Neuronal stem cell (in vitro differentiated cells): Measurements from ENCODE around the gene TAB2.

Source experiments
- DNase-seq: peaks from one replicate; pipeline ENCODE4 v3.0.0-alpha.2; 2013; ENCODE audit warnings: low spot score
- H2AFZ ChIP-seq: one replicate; pipeline ENCODE4 v1.6.1; 2013; ENCODE audit warnings: mild to moderate bottlenecking, low read length, inconsistent platforms
- H2AK5ac ChIP-seq: 2 replicates; pipeline ENCODE4 v1.6.1; 2013; ENCODE audit warnings: low read depth, mild to moderate bottlenecking, inconsistent platforms, low read length, moderate library complexity, mixed read lengths
- H2BK120ac ChIP-seq: 2 replicates; pipeline ENCODE4 v1.6.1; 2013; ENCODE audit warnings: low read depth, mild to moderate bottlenecking, inconsistent platforms, low read length, moderate library complexity, mixed read lengths
- H2BK12ac ChIP-seq: one replicate; pipeline ENCODE4 v1.6.1; 2013; ENCODE audit warnings: low read length, inconsistent platforms
- H2BK15ac ChIP-seq: 2 replicates; pipeline ENCODE4 v1.6.1; 2013; ENCODE audit warnings: mild to moderate bottlenecking, low read length, inconsistent platforms, mixed read lengths
- H2BK5ac ChIP-seq: one replicate; pipeline ENCODE4 v1.6.1; 2013; ENCODE audit warnings: inconsistent platforms, mild to moderate bottlenecking, low read length, moderate library complexity
- H3K14ac ChIP-seq: one replicate; pipeline ENCODE4 v1.6.1; 2013; ENCODE audit warnings: low read length, inconsistent platforms
- H3K18ac ChIP-seq: 2 replicates; pipeline ENCODE4 v1.6.1; 2013; ENCODE audit warnings: low read length, inconsistent platforms
- H3K23ac ChIP-seq: 2 replicates; pipeline ENCODE4 v1.6.1; 2013; ENCODE audit warnings: low read depth, mild to moderate bottlenecking, mixed read lengths, low read length, inconsistent platforms; ENCODE audit not compliant: poor library complexity
- H3K27ac ChIP-seq: replicated peaks from 3 replicates; pipeline ENCODE4 v1.5.1; 2013; ENCODE audit warnings: low read length, inconsistent platforms
- H3K27me3 ChIP-seq, 3 experiments: 2 replicates each; pipeline ENCODE4 v1.6.1; 2013; ENCODE audit warnings: low read length in 3 of 3, mild to moderate bottlenecking in 2 of 3, inconsistent platforms in 1 of 3, low read depth in 1 of 3, mixed read lengths in 1 of 3, moderate library complexity in 1 of 3; ENCODE audit not compliant: control insufficient read depth in 3 of 3, insufficient read depth in 3 of 3
- H3K36me3 ChIP-seq, 2 donors: replicated peaks in 1 of 2; 2 replicates each; pipeline ENCODE4 v1.6.1; 2013; ENCODE audit warnings: low read length in 2 of 2; ENCODE audit not compliant: control insufficient read depth in 2 of 2, insufficient read depth in 2 of 2
- H3K4ac ChIP-seq: 2 replicates; pipeline ENCODE4 v1.6.1; 2013; ENCODE audit warnings: inconsistent platforms, mild to moderate bottlenecking, low read length, moderate library complexity
- H3K4me1 ChIP-seq, 2 donors: 1 replicate in 1 of 2; 2 replicates in 1 of 2; pipeline ENCODE4 v1.6.1; 2013; ENCODE audit warnings: low read length in 2 of 2, low read depth in 1 of 2; ENCODE audit not compliant: control insufficient read depth in 2 of 2, insufficient read depth in 1 of 2
- H3K4me2 ChIP-seq: one replicate; pipeline ENCODE4 v1.6.1; 2013; ENCODE audit warnings: mild to moderate bottlenecking, low read length, inconsistent platforms; ENCODE audit not compliant: insufficient read depth, poor library complexity, severe bottlenecking
- H3K4me3 ChIP-seq, 2 donors: 2 replicates each; pipeline ENCODE4 v1.5.1; 2013; ENCODE audit warnings: low read length in 2 of 2, mild to moderate bottlenecking in 2 of 2, inconsistent platforms in 1 of 2, moderate library complexity in 1 of 2
- H3K79me1 ChIP-seq: one replicate; pipeline ENCODE4 v1.6.1; 2013; ENCODE audit warnings: low read depth, mild to moderate bottlenecking, inconsistent platforms, low read length, moderate library complexity
- H3K9ac ChIP-seq: one replicate; pipeline ENCODE4 v1.6.1; 2013; ENCODE audit warnings: mild to moderate bottlenecking, low read depth, low read length, inconsistent platforms; ENCODE audit not compliant: poor library complexity
- H3K9me3 ChIP-seq, 2 donors: replicated peaks in 1 of 2; 2 replicates each; pipeline versions ENCODE3 to v1.6.1; 2013; ENCODE audit warnings: low read length in 2 of 2, mild to moderate bottlenecking in 2 of 2, inconsistent platforms in 1 of 2, low read depth in 1 of 2, mixed read lengths in 1 of 2, moderate library complexity in 1 of 2; ENCODE audit not compliant: control insufficient read depth in 2 of 2, insufficient read depth in 1 of 2
- H4K8ac ChIP-seq: one replicate; pipeline ENCODE4 v1.6.1; 2013; ENCODE audit warnings: low read depth, mild to moderate bottlenecking, inconsistent platforms, low read length, moderate library complexity
- H4K91ac ChIP-seq: one replicate; pipeline ENCODE4 v1.6.1; 2013; ENCODE audit warnings: low read length, low read depth, mild to moderate bottlenecking, inconsistent platforms; ENCODE audit not compliant: poor library complexity
- WGBS, 2 donors: extraction: QIAGEN DNeasy Blood & Tissue Kit; methylation state at CpG; one replicate each; pipeline ENCODE4 v1.1.7; 2013; ENCODE audit warnings: missing lambda C conversion rate in 2 of 2, mixed read lengths in 1 of 2; ENCODE audit not compliant: insufficient read length in 2 of 2, insufficient replicate concordance in 1 of 2; ENCODE audit errors: extremely low coverage in 2 of 2; 5-methylcytosine and 5-hydroxymethylcytosine counted together

The TAB2 gene

DNA sequence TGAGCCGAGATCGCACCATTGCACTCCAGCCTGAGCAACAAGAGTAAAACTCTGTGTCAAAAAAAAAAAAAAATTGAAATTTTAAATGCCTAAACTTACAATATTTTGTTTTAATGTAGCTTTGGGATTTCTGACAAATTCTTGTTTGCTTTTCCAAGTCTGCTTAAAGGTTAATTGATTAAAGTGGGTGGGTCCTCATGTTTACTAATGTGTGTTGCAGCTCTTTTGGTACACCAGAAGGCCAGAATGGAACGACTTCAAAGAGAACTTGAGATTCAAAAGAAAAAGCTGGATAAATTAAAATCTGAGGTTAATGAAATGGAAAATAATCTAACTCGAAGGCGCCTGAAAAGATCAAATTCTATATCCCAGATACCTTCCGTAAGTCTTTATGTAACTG, 79.9 kb downstream of the TAB2 start:
- Histone ChIP-seq H2BK5ac (no peak overlapping the region), H2BK12ac (no peak overlapping the region), H3K79me1 (no peaks in the 10 kb centered on the region), H4K91ac (no peak overlapping the region), H2AFZ (no peak overlapping the region), H3K23ac (no peak overlapping the region), H4K8ac (no peak overlapping the region), H3K9me3 (peaks cover 0 to 32% of the 10 kb centered on the region in 2 donors), H3K9ac (no peak overlapping the region), H3K14ac (no peak overlapping the region), H2BK15ac (no peak overlapping the region), H3K36me3 (peaks cover 5 to 95% of the 10 kb centered on the region in 2 donors), H3K4me3 (no peak overlapping the region), H3K4ac (no peak overlapping the region), H2AK5ac (no peak overlapping the region), H3K27me3 (no peaks in the 10 kb centered on the region), H3K4me1 (no peaks in the 10 kb centered on the region), H3K4me2 (no peak overlapping the region), H2BK120ac (no peak overlapping the region), H3K18ac (no peak overlapping the region), H3K27ac (no peak overlapping the region)
- DNase-seq: no peak
- WGBS, 2 donors: no CpG with 5 or more reads among the region's 6 CpGs

DNA sequence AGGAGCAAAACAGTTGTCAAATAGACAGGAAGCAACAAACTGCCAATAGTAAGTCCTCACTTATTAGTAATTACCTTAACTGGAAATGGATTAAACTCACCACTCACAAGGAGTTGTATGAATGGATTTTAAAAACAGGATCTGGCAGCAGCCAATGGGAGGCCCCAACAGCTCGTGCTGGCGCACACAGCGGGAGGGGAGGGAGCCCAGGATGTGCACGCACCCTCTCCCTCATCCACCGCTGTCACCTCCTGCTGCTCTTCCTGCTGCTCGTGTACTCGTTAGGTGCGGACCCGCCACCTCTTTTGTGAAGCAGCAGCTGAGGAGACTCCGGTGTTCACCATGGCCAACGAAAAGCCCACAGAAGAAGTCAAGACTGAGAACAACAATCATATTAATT, 82.5 kb downstream of the TAB2 start, which contains the start of gene SUMO4:
SUMO4 (plus strand) TSS at position 213 of the 400 bp plus-strand sequence; CDS start at position 343, 130 bp downstream.
- WGBS, 2 donors: no CpG with 5 or more reads among the region's 11 CpGs
- Histone ChIP-seq H3K4me2 (no peak within 1 kb of the TSS), H2BK5ac (no peak within 1 kb of the TSS), H4K8ac (no peak within 1 kb of the TSS), H3K36me3 (peaks cover 7 to 97% of the 10 kb centered on the region in 2 donors), H2AK5ac (no peak within 1 kb of the TSS), H3K18ac (peak within 1 kb of the TSS; percentile 52), H4K91ac (no peak within 1 kb of the TSS), H3K79me1 (no peaks in the 10 kb centered on the region), H2BK12ac (no peak within 1 kb of the TSS), H3K23ac (peak within 1 kb of the TSS; percentile 83), H2BK15ac (no peak within 1 kb of the TSS), H3K4ac (no peak within 1 kb of the TSS), H3K14ac (no peak within 1 kb of the TSS), H3K27me3 (no peaks in the 10 kb centered on the region), H3K9me3 (peaks cover 0 to 21% of the 10 kb centered on the region in 2 donors), H2BK120ac (no peak within 1 kb of the TSS), H3K4me1 (no peaks in the 10 kb centered on the region), H3K4me3 (no peak within 1 kb of the TSS), H3K27ac (no peak within 1 kb of the TSS), H2AFZ (no peak within 1 kb of the TSS), H3K9ac (no peak within 1 kb of the TSS)
- no peak for DNase-seq

DNA sequence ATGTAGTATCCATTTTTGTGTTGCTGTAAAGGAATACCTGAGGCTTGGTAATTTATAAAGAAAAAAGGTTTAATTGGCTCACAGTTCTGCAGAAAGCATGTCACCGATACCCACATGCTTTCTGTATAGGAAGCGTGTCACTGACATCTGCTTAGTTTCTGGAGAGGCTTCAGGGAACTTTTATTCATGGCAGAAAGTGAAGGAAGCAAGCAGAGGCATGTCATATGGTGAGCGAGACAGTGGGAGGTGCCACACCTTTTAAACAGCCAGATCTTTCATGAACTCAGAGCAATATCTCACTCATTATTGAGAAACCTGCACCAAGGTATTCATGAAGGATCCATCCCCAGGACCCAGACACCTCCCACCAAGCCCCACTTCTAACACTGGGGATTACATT, 86.0 kb downstream of the TAB2 start:
- Histone ChIP-seq H3K36me3 (peaks cover 8 to 88% of the 10 kb centered on the region in 2 donors), H4K8ac (no peak overlapping the region), H2BK12ac (no peak overlapping the region), H2BK15ac (no peak overlapping the region), H3K27ac (no peak overlapping the region), H2BK5ac (no peak overlapping the region), H3K4ac (no peak overlapping the region), H2AFZ (no peak overlapping the region), H3K9me3 (peaks cover 0 to 6% of the 10 kb centered on the region in 2 donors), H3K27me3 (no peaks in the 10 kb centered on the region), H3K4me3 (no peak overlapping the region), H3K4me1 (no peaks in the 10 kb centered on the region), H3K23ac (no peak overlapping the region), H2AK5ac (no peak overlapping the region), H2BK120ac (no peak overlapping the region), H3K14ac (no peak overlapping the region), H3K4me2 (no peak overlapping the region), H4K91ac (no peak overlapping the region), H3K9ac (no peak overlapping the region), H3K18ac (no peak overlapping the region), H3K79me1 (no peaks in the 10 kb centered on the region)
- DNase-seq: no peak
- no CpG with 5 or more reads among the region's 3 CpGs for WGBS, 2 donors

DNA sequence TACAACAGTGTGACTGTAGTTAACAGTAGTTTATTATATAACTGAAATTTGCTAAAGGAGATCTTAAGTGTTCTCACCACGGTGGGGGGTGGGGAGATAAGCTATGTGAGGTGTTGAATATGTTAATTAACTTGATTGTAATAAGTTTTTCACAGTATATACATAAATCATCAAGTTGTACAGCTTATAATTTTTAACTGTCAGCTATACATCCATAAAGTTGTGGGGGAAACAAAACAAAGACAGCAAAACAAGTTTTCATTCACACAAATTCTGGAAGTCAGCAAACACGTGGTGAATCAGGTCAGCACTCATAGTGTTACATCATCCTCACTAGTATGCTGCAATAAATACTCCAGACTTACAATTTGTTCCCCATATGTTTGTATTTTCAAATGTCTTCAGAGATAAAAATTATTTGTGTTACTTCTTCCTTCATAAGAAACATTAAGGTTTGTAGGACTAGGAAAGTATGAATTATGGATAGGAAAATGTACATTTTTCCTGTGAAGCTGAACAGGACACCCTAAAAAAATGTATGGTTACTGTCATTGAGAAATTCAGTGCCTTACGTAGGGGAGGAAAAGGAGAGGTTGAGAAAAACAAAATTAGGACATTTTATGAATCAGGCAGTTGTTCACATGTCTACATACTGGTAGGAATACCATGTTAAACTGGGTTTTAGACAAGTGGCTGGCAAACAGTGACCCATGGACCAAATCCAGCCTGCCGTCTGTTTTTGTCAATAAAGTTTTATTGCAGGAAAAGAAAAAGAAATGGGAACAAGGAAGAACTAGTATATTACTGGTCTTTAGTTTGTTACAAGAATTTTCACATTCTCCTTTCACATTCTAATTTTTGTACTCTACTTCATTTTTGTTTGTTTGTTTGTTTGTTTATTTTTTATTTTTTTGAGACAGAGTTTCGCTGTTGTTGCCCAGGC, 88.6 kb downstream of the TAB2 start:
- H3K4me1 ChIP-seq: no peaks in the 10 kb centered on the region
- no CpG with 5 or more reads among the region's 5 CpGs for WGBS, 2 donors
- no peak overlapping the region for H4K8ac ChIP-seq
- no peak overlapping the region for H2AK5ac ChIP-seq
- H3K14ac ChIP-seq: no peak overlapping the region
- H2BK12ac ChIP-seq: no peak overlapping the region
- no peak overlapping the region for H3K9ac ChIP-seq
- no peak overlapping the region for H4K91ac ChIP-seq
- peaks cover 0 to 6% of the 10 kb centered on the region in 2 donors for H3K9me3 ChIP-seq
- H3K79me1 ChIP-seq: no peaks in the 10 kb centered on the region
- no peak overlapping the region for H2BK15ac ChIP-seq
- no peak overlapping the region for H3K27ac ChIP-seq
- no peak overlapping the region for H2BK120ac ChIP-seq
- H3K4me3 ChIP-seq: no peak overlapping the region
- peaks cover 0 to 2% (median 0%) of the 10 kb centered on the region in 3 experiments for H3K27me3 ChIP-seq
- H3K36me3 ChIP-seq: peaks cover 9 to 88% of the 10 kb centered on the region in 2 donors
- no peak overlapping the region for H3K23ac ChIP-seq
- DNase-seq: no peak
- no peak overlapping the region for H2AFZ ChIP-seq
- H2BK5ac ChIP-seq: no peak overlapping the region
- no peak overlapping the region for H3K4ac ChIP-seq
- no peak overlapping the region for H3K18ac ChIP-seq
- no peak overlapping the region for H3K4me2 ChIP-seq
